GM12875 (cell line): ENCODE results near the gene MEGF8.

ENCODE experiments used
- H3K4me3 ChIP-seq: one replicate; pipeline ENCODE4 v1.5.1; 2011; ENCODE audit warnings: low read depth, low read length, control low read depth
- CTCF ChIP-seq: IDR thresholded peaks from 2 replicates; pipeline ENCODE4 v1.5.1; 2011; ENCODE audit warnings: low read depth, mild to moderate bottlenecking, control low read depth, inconsistent platforms, low read length, moderate library complexity, borderline replicate concordance; ENCODE audit not compliant: insufficient read depth

The MEGF8 gene

DNA sequence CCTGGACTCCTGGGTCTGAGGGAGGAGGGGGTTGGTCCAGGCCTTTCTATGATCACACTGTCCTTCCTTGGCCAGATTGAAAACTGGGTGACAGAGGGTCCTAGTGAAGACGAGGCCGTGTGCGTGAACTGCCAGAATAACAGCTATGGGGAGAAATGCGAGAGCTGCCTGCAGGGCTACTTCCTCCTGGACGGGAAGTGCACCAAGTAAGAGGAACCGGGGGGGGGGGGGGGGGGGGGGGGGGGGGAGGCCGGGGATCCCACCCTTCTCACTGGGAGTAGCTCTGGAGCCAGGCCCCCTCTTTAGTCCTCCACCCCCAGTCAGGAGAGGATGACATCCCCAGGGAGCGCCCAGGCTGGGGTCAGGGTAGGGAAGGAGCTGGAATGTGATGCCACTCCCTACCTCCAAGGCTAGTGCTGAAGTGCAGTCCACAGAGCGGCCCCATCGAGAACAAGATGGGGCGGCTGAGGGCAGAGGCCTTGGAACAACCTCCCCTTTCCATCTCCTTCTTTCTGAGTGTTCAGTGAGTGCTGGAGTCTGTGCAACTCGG, 45.3 kb downstream of the MEGF8 start:
- TF ChIP-seq CTCF = no peak
- H3K4me3 ChIP-seq = no peak overlapping the region

DNA sequence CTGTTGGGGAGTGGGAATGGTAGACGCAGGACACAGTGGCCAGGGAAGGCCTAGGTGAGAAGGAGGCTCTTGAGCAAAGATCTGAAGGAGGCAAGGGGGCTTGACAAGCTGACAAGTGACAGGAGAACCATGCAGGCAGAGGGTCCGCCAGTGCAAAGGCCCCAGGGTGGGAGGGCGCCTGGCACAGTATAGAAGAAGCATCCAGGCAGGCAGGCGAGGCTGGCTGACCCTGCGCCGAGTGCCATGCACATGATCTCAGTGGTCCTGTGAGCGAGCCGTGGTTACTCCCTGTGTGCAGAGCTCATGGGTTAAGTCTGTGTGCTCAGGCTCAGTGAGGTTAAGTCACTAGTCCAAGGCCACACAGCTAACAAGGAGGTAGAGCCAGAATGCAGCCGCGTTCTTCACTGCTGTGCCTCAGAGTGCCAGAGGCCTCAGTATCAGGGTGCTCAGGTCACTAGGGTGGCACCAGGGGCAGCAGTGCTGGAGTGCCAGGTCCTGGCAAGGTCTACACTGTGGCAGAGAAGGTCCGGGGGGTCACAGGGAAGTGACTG, 49.5 kb downstream of the MEGF8 start:
- TF ChIP-seq CTCF = no peak

DNA sequence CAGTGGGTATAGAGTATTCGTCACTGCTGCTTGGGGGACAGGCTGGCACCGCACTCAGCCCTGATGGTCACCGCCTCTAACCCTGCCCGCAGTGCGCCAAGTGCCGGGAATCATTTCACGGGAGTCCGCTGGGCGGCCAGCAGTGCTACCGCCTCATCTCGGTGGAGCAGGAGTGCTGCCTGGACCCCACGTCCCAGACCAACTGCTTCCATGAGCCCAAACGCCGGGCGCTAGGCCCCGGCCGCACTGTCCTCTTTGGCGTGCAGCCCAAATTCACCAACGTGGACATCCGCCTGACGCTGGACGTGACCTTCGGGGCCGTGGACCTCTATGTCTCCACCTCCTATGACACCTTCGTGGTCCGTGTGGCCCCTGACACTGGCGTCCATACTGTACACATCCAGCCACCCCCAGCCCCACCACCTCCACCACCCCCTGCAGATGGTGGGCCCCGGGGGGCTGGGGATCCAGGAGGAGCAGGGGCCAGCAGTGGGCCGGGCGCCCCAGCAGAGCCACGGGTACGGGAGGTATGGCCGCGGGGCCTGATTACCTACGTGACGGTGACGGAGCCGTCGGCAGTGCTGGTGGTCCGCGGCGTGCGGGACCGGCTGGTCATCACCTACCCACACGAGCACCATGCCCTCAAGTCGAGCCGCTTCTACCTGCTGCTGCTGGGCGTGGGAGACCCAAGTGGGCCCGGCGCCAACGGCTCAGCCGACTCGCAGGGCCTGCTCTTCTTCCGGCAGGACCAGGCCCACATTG, 50.2 kb downstream of the MEGF8 start:
- TF ChIP-seq CTCF = no peak
- no peak overlapping the region for H3K4me3 ChIP-seq

More for the DNA sequence above, 49.5 kb downstream of the MEGF8 start:
- H3K4me3 ChIP-seq = no peak overlapping the region

GRCh38 chr19:42376177-42376555, 50.7 kb downstream of the MEGF8 start:
- H3K4me3 ChIP-seq = no peak overlapping the region
- no peak for TF ChIP-seq CTCF

DNA sequence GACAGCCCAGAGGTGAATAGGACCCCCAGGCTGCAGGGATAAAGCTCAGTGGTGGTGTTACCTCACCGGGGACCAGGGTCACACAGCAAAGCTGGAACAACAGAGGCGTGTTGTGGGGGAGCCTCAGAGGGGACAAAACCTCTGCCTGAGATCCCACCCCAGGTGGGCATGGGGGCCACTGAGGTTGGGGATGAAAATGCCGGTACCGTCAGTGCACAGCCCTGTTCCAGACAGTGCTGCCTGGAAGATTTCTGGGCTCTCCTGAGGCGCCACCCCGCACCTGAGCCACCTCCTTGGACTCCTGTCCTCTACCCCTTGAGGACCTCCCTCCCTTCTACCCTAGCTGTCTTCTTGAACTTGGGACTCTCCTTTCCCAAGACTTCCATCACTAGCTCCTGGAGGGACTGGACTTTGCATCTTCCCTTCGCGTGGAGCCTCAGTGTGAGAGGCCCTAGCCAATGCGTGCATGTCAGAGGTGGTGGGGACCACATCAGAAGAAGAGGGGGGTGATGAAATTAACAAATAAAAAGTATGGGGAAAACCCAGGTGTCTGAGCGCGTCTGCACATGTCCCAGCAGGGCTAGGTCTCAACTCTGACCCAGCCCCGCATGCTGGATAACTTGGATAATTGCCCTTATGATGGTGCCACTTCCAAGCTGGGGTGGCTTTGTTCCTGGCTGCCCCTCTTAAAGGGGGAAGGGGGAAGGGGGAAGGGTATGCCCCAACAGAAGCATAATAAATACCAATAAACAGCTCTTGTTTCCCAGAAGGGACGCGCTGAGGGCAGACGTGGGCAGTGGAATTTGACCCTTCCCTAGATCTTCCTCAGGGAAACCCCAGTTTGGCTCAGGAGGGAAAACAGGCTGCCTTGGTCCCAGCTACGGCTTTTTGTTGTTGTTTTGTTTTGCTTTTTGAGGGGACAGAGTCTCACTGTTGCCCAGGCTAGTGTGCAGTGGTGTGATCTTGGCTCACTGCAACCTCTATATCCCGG, 53.1 kb downstream of the MEGF8 start:
- no peak for TF ChIP-seq CTCF
- no peak overlapping the region for H3K4me3 ChIP-seq

- no peak overlapping the region for H3K4me3 ChIP-seq
- TF ChIP-seq CTCF = no peak
Observed at GRCh38 chr19:42380155-42380554, 54.7 kb downstream of the MEGF8 start.
